Measurements from ENCODE around the gene TEX35.

DNA sequence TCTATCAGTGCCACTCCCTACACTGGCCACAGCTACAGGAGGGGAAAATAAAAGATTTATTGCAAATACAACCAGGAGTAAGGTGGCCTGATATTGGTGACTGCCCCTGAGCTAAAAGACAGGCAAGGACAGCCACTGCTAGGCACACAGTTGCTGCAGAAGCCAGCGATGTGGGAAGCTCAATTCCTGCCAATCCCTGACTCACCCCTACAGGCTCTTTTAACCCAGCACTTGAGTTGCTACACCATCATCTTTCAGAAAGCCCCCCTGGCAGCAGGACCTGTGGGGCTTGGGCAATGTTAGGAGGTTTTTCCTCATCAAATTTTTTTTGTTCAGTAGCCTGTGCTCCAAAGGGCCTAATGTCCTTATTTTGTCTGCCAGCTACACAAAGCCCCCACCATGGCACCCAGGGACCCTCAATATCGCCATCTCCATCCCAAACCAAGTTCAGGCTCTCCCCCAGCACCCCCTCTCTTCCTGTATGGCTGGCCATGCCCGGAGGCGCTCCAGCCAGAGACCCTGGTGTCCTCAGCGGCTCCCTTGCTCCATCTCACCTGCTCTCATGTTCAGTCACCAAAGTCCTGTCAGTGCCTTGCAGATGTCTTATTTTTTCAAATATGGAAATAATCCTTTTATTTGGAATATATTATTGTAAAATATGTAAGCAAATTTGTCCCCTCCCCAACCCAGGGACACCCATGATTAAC is 29.5 kb upstream of the TEX35 start:
- TF ChIP-seq YY1 (IDR thresholded peaks at IDR 0.05; ENCODE audit: insufficient read depth, insufficient read length) (no peak), SUZ12 (IDR thresholded peaks at IDR 0.05; ENCODE audit: extremely low read depth, insufficient read depth, insufficient read length) (no peak)

All from NT2/D1 (cell line).